Stimulated activated CD8-positive, alpha-beta memory T cell treated with anti-CD3 and anti-CD28 coated beads, Interleukin-12 subunit alpha, Interleukin-12 subunit beta, amount 100 ng/mL, for 1 hour (primary cell): ENCODE results near the gene MORF4L2.
A peak's percentile ranks its signal among the peaks of the same experiment; 100 is the strongest.

Experiments
- DNase-seq: peaks from one replicate; pipeline ENCODE4 v3.0.0-alpha.2; 2020; ENCODE audit warnings: low read depth

MORF4L2 gene

GRCh38 chrX:103686199-103687072 lies at the start of gene MORF4L2:
TSS of gene MORF4L2 (minus strand) at chrX:103686699. CDS start at chrX:103677027, 9,672 bp downstream.
- peak; percentile 72 for DNase-seq

GRCh38 chrX:103734125-103734760 lies 47.7 kb upstream of the MORF4L2 start:
- DNase-seq = no peak

- no peak for DNase-seq
Measured at GRCh38 chrX:103733017-103733416, 46.5 kb upstream of the MORF4L2 start.

- DNase-seq = no peak
Measured at GRCh38 chrX:103730796-103731493, 44.4 kb upstream of the MORF4L2 start.

- no peak for DNase-seq
Measured at GRCh38 chrX:103730147-103730795, 43.8 kb upstream of the MORF4L2 start.

- no peak for DNase-seq
Measured at GRCh38 chrX:103729015-103729414, 42.5 kb upstream of the MORF4L2 start.

GRCh38 chrX:103727115-103727514 lies 40.6 kb upstream of the MORF4L2 start:
- no peak for DNase-seq

- DNase-seq = no peak
Measured at GRCh38 chrX:103726477-103726876, 40.0 kb upstream of the MORF4L2 start.

- no peak for DNase-seq
Measured at GRCh38 chrX:103722505-103722904, 36.0 kb upstream of the MORF4L2 start.

GRCh38 chrX:103718120-103718519 lies 31.6 kb upstream of the MORF4L2 start:
- DNase-seq = no peak

GRCh38 chrX:103716962-103717361 lies 30.5 kb upstream of the MORF4L2 start:
- no peak for DNase-seq

- DNase-seq = no peak
Measured at GRCh38 chrX:103710609-103711008, 24.1 kb upstream of the MORF4L2 start, which contains the start of gene TMEM31. TSS of gene TMEM31 (plus strand) at chrX:103710909. CDS start at chrX:103712259, 1,350 bp downstream.

GRCh38 chrX:103704863-103705262 lies 18.4 kb upstream of the MORF4L2 start:
- DNase-seq = no peak

GRCh38 chrX:103699243-103699642 lies 12.7 kb upstream of the MORF4L2 start:
- no peak for DNase-seq

- DNase-seq = no peak
Measured at GRCh38 chrX:103697687-103698086, 11.2 kb upstream of the MORF4L2 start.

GRCh38 chrX:103691059-103691458 lies 4.6 kb upstream of the MORF4L2 start:
- DNase-seq = no peak

GRCh38 chrX:103688946-103689345 lies 2.4 kb upstream of the MORF4L2 start:
- DNase-seq = no peak

- peak; percentile 23 for DNase-seq
Measured at GRCh38 chrX:103687696-103688201, 1.2 kb upstream of the MORF4L2 start.

GRCh38 chrX:103687073-103687695 lies 685 bp upstream of the MORF4L2 start:
- DNase-seq = peak; percentile 79

GRCh38 chrX:103685396-103685795 lies 1.1 kb downstream of the MORF4L2 start:
- DNase-seq = no peak

- no peak for DNase-seq
Measured at GRCh38 chrX:103681443-103681842, 5.1 kb downstream of the MORF4L2 start.
